PC-9 (cell line): ENCODE data around the gene SHTN1.

Experiments used
- CTCF ChIP-seq: fragments of 200-600 bp; sonication (generic); conservative IDR thresholded peaks from 2 replicates; pipeline ENCODE4 v1.6.1; 2017; ENCODE audit warnings: mixed run types, antibody characterized with exemption, mild to moderate bottlenecking, moderate library complexity
- EZH2 ChIP-seq: fragments of 200-600 bp; sonication (generic); IDR thresholded peaks from 2 replicates; pipeline ENCODE4 v1.8.0; 2017; ENCODE audit warnings: antibody characterized with exemption, low read depth

- TF ChIP-seq CTCF (no peak), EZH2 (no peak)
Observed at GRCh38 chr10:116888380-116889055, 116.5 kb downstream of the SHTN1 start.
